ENCODE measurements around the gene SCP2. TPM values are rescaled to one million over a fixed set of nuclear protein-coding genes. Genes with fewer than 3 reads are reported as not detected.
"Not testable (repeated sequence)": the region's sequence is repeated elsewhere in the genome, so short reads cannot be mapped to it uniquely, and the experiment has no call there.

SCP2 gene
- total RNA-seq, 4 donors from 2014 or later: 97.8 to 194 (median 118) TPM

DNA sequence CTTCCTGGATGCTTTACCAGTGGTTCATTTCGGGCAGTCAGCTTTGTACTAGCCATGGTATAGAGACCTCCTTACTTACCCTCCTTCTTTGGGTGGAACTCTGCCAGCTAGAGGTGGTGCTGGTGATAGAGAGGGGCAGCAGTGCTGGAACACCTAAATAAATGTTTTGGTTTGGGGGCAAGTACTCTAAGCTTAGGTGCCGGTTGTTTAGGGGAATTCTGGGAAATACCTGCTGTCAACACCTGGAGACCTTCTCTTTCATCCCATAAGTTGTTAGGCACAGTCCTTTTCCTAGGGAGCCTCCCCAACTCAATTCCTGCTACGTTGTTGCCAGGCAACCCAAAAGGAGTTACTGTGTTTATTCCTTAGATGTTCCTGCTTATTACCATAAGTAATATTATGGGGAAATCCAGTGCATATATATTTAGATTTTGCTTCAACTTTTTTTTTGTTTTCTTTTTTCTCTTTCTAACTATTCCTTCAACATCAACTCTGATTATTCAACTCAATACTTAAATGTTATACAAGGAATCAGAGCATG, 16.9 kb downstream of the SCP2 start:
- H3K4me3 ChIP-seq: no peak overlapping the region
- H3K36me3 ChIP-seq: peaks cover 0 to 13% (median 0%) of the 10 kb centered on the region in 3 donors
- H3K4me1 ChIP-seq: peaks cover 0 to 5% (median 4%) of the 10 kb centered on the region in 3 donors
- DNase-seq: no peak
- intact Hi-C loops (cut with DNase I): no loop called here
- TF ChIP-seq POLR2A (IDR thresholded peaks at IDR 0.05): no peak
- TF ChIP-seq, protein P1, sequence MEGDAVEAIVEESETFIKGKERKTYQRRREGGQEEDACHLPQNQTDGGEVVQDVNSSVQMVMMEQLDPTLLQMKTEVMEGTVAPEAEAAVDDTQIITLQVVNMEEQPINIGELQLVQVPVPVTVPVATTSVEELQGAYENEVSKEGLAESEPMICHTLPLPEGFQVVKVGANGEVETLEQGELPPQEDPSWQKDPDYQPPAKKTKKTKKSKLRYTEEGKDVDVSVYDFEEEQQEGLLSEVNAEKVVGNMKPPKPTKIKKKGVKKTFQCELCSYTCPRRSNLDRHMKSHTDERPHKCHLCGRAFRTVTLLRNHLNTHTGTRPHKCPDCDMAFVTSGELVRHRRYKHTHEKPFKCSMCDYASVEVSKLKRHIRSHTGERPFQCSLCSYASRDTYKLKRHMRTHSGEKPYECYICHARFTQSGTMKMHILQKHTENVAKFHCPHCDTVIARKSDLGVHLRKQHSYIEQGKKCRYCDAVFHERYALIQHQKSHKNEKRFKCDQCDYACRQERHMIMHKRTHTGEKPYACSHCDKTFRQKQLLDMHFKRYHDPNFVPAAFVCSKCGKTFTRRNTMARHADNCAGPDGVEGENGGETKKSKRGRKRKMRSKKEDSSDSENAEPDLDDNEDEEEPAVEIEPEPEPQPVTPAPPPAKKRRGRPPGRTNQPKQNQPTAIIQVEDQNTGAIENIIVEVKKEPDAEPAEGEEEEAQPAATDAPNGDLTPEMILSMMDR (IDR thresholded peaks at IDR 0.05): no peak
- no peak overlapping the region for H3K27ac ChIP-seq
- no peaks in the 10 kb centered on the region for H3K9me3 ChIP-seq
- H3K27me3 ChIP-seq: no peaks in the 10 kb centered on the region
- WGBS, 2 donors: 56 to 71% methylated on average over 3 of the region's 3 CpGs

DNA sequence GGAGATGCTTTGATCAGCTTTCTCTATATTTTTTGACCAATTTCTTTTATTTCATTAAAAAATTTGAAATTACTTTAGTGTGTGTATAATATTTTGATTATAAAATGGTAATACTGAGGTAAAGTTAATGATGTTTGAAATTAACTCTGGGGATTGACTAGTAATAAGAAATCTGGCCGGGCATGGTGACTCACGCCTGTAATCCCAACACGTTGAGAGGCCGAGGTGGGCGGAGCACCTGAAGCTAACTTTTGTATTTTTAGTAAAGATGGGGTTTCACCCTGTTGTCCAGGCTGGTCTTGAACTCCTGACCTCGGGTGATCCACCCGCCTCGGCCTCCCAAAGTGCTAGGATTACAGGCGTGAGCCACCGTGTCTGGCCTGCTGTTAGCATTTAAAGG, 17.5 kb downstream of the SCP2 start:
- H3K36me3 ChIP-seq: peaks cover 0 to 18% (median 0%) of the 10 kb centered on the region in 3 donors
- WGBS, 2 donors: 48 to 69% methylated on average over 10 of the region's 10 CpGs
- H3K4me3 ChIP-seq: no peak overlapping the region
- peaks cover 0 to 2% (median under 1%) of the 10 kb centered on the region in 3 donors for H3K4me1 ChIP-seq
- no peaks in the 10 kb centered on the region for H3K9me3 ChIP-seq
- H3K27me3 ChIP-seq: no peaks in the 10 kb centered on the region
- no peak for TF ChIP-seq POLR2A (IDR thresholded peaks at IDR 0.05)
- TF ChIP-seq, protein P1 (IDR thresholded peaks at IDR 0.05): no peak
- no peak overlapping the region for H3K27ac ChIP-seq
- intact Hi-C loops (cut with DNase I): no loop called here
- DNase-seq: no peak

DNA sequence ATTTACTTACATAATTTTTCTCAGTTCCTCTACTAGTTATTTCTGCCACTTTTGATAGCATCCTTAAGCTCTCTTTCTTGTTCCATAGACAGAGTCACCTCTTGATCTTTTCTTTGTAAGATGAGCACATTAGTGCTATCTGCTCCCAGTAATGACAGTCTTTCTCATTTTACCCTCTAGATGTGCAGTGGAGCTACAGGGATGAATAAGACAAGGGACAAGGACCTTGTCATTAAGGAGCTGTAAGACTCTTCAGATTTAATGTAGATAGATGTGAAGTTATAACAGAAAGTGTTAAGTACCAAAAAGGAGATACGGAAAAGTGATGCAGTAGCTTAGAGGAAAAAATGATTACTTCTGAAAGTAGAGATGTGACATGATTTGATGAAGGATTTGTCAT, 20.4 kb downstream of the SCP2 start:
- Histone ChIP-seq H3K4me3 (no peak overlapping the region), H3K27ac (no peak overlapping the region), H3K4me1 (peaks cover 0 to 16% (median 0%) of the 10 kb centered on the region in 3 donors), H3K9me3 (no peaks in the 10 kb centered on the region), H3K27me3 (no peaks in the 10 kb centered on the region), H3K36me3 (peaks cover 0 to 33% (median 0%) of the 10 kb centered on the region in 3 donors)
- WGBS, 2 donors: 88 to 90% methylated on average over 1 of the region's 1 CpG
- intact Hi-C loops (cut with DNase I): no loop called here
- TF ChIP-seq POLR2A (IDR thresholded peaks at IDR 0.05): no peak
- TF ChIP-seq, protein P1 (IDR thresholded peaks at IDR 0.05): no peak
- no peak for DNase-seq

DNA sequence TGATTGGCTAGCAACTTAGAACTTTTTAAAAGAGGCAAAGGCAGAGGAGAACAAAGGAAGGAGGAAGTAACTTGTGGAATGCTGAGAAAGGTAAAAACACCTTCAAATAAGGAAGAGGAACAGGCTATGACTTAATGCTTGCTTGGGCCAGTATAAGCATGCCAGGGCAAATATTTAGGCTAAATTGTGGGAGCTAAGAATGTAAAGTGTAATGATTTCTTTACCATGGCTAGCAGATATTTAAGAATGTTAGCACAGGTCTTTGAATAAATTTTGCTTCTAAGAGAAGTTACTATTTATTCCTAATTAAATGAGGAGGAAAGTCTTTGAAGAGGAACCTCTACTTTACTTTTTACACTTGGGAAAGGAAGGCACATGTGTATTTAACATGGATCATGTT, 22.5 kb downstream of the SCP2 start:
- H3K27me3 ChIP-seq; H3K9me3 ChIP-seq; H3K4me3 ChIP-seq; DNase-seq; intact Hi-C loops (cut with DNase I): not testable (repeated sequence)
- peak overlapping the region in 3 of 4 donors; percentile 11 to 49 (median 42) for H3K27ac ChIP-seq
- H3K36me3 ChIP-seq: peaks cover 0 to 24% (median 0%) of the 10 kb centered on the region in 3 donors
- H3K4me1 ChIP-seq: peaks cover 0 to 16% (median 0%) of the 10 kb centered on the region in 3 donors

DNA sequence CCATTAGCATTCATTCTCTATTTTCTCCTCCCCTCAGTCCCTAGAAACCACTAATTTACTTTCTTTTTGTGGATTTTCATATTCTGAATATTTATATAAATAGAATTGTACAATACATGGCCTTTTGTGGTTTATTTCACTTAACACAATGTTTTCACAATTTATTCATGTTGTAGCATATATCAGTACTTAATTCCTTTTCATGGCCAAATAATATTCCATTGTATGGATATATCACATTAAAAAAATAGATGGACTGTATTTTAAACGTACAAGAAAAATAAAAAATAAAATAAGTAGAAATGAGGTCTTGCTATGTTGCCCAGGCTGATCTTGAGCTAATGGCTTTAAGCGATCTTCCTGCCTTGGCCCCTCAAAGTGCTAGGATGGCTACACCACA, 25.0 kb downstream of the SCP2 start:
- Histone ChIP-seq H3K4me1 (peaks cover 0 to 16% (median 0%) of the 10 kb centered on the region in 3 donors), H3K9me3 (no peaks in the 10 kb centered on the region), H3K27ac (no peak overlapping the region), H3K36me3 (peaks cover 0 to 24% (median 0%) of the 10 kb centered on the region in 3 donors), H3K4me3 (no peak overlapping the region), H3K27me3 (no peaks in the 10 kb centered on the region)
- no peak for TF ChIP-seq POLR2A (IDR thresholded peaks at IDR 0.05)
- TF ChIP-seq, protein P1 (IDR thresholded peaks at IDR 0.05): no peak
- no peak for DNase-seq
- 88 to 90% methylated on average over 2 of the region's 2 CpGs for WGBS, 2 donors
- intact Hi-C loops (cut with DNase I): no loop called here

Data from esophagus squamous epithelium (tissue), 5 donors.